Endodermal cell (in vitro differentiated cells): ENCODE measurements around the gene C12orf57. TPM values are rescaled to one million over a fixed set of nuclear protein-coding genes. Genes with fewer than 3 reads are reported as not detected.

ENCODE experiments used
- DNase-seq: peaks from one replicate; pipeline ENCODE4 v3.0.0-alpha.2; 2017
- H3K27ac ChIP-seq: 2 replicates; pipeline ENCODE4 v1.5.1; 2013; ENCODE audit warnings: mild to moderate bottlenecking, low read depth, low read length, moderate library complexity
- H3K27me3 ChIP-seq: 2 replicates; pipeline ENCODE4 v1.6.1; 2013; ENCODE audit warnings: mild to moderate bottlenecking, low read length, moderate library complexity; ENCODE audit not compliant: insufficient read depth, control insufficient read depth, poor library complexity, severe bottlenecking
- H3K36me3 ChIP-seq: 2 replicates; pipeline ENCODE4 v1.7.0; 2013; ENCODE audit warnings: mild to moderate bottlenecking, low read length, moderate library complexity; ENCODE audit not compliant: control insufficient read depth, insufficient read depth
- H3K4me1 ChIP-seq: one replicate; pipeline ENCODE4 v1.7.0; 2013; ENCODE audit warnings: low read length; ENCODE audit not compliant: control insufficient read depth, insufficient read depth
- H3K4me3 ChIP-seq: 2 replicates; pipeline ENCODE4 v1.5.1; 2013; ENCODE audit warnings: mild to moderate bottlenecking, low read length, moderate library complexity
- H3K9ac ChIP-seq: 2 replicates; pipeline ENCODE4 v1.6.1; 2013; ENCODE audit warnings: mild to moderate bottlenecking, low read length, moderate library complexity; ENCODE audit not compliant: poor library complexity, severe bottlenecking; ENCODE audit errors: extremely low read depth
- H3K9me3 ChIP-seq: 2 replicates; pipeline ENCODE4 v1.6.1; 2013; ENCODE audit warnings: mild to moderate bottlenecking, low read length, moderate library complexity; ENCODE audit not compliant: control insufficient read depth
- H3K27ac Mint-ChIP-seq: 2 replicates; pipeline ENCODE4 v1.8.0; 2020; ENCODE audit warnings: mixed read lengths
- H3K27me3 Mint-ChIP-seq: 2 replicates; pipeline ENCODE4 v1.8.0; 2021; ENCODE audit warnings: mild to moderate bottlenecking, mixed read lengths; ENCODE audit not compliant: insufficient read depth
- H3K36me3 Mint-ChIP-seq: 2 replicates; pipeline ENCODE4 v1.8.0; 2020; ENCODE audit warnings: low read depth, mixed read lengths
- H3K4me1 Mint-ChIP-seq: 2 replicates; pipeline ENCODE4 v1.8.0; 2020; ENCODE audit warnings: mixed read lengths
- H3K4me3 Mint-ChIP-seq: 2 replicates; pipeline ENCODE4 v1.8.0; 2020; ENCODE audit warnings: mild to moderate bottlenecking, moderate library complexity, mixed read lengths
- H3K9me3 Mint-ChIP-seq: 2 replicates; pipeline ENCODE4 v1.8.0; 2020; ENCODE audit warnings: mild to moderate bottlenecking, mixed read lengths
- CTCF ChIP-seq: fragments of 200-600 bp; sonication (generic); conservative IDR thresholded peaks from 2 replicates; pipeline ENCODE4 v1.5.0; 2021; ENCODE audit warnings: antibody characterized with exemption, mild to moderate bottlenecking
- WGBS, 2 experiments: methylation state at CpG; one replicate each; pipeline versions ENCODE4 v1.1.5 to v1.1.7; 2013; ENCODE audit warnings: missing lambda C conversion rate in 2 of 2, mixed read lengths in 1 of 2; ENCODE audit not compliant: insufficient coverage in 1 of 2, insufficient read length in 1 of 2; 5-methylcytosine and 5-hydroxymethylcytosine counted together
- total RNA-seq, 2 donors: library from RNA; stranded (reverse); fragmentation: NEBNext Ultra II Directional in 1 of 2; extraction: Animal tissue kit (Norgen Biotek cat#: 25700) in 1 of 2; gene quantifications; 2 replicates in 1 of 2; 3 replicates in 1 of 2; pipeline ENCODE4 v1.2.1, GENCODE V29; 2021

Gene C12orf57
- total RNA-seq, 2 donors from 2014 or later, result 141 to 257 TPM

- H3K4me1 Mint-ChIP-seq, result peaks cover 28% of the 10 kb centered on the region
- H3K27me3 Mint-ChIP-seq, result no peaks in the 10 kb centered on the region
- DNase-seq, result no peak
- WGBS, 2 experiments, result 81 to 84% methylated on average over 4 to 24 of the region's 24 CpGs
- Histone ChIP-seq H3K27me3 (no peaks in the 10 kb centered on the region), H3K9ac (no peak overlapping the region), H3K9me3 (no peaks in the 10 kb centered on the region), H3K4me1 (peaks cover 4% of the 10 kb centered on the region), H3K36me3 (peaks cover 3% of the 10 kb centered on the region), H3K27ac (no peak overlapping the region), H3K4me3 (no peak overlapping the region)
- H3K9me3 Mint-ChIP-seq, result no peaks in the 10 kb centered on the region
- H3K36me3 Mint-ChIP-seq, result peaks cover 23% of the 10 kb centered on the region
- H3K27ac Mint-ChIP-seq, result peak overlapping the region; percentile 54
- TF ChIP-seq CTCF, result no peak
- no peak overlapping the region for H3K4me3 Mint-ChIP-seq
Observed at GRCh38 chr12:6959058-6959804, 15.4 kb downstream of the C12orf57 start.

GRCh38 chr12:6959805-6960592 lies 16.2 kb downstream of the C12orf57 start:
- Histone ChIP-seq H3K27ac (no peak overlapping the region), H3K4me1 (peaks cover 4% of the 10 kb centered on the region), H3K36me3 (peaks cover 10% of the 10 kb centered on the region), H3K9ac (no peak overlapping the region), H3K4me3 (no peak overlapping the region), H3K27me3 (no peaks in the 10 kb centered on the region), H3K9me3 (no peaks in the 10 kb centered on the region)
- Mint-ChIP-seq H3K4me3 (no peak overlapping the region), H3K4me1 (peaks cover 36% of the 10 kb centered on the region), H3K9me3 (no peaks in the 10 kb centered on the region), H3K27ac (peak overlapping the region; percentile 99), H3K27me3 (no peaks in the 10 kb centered on the region), H3K36me3 (peaks cover 30% of the 10 kb centered on the region)
- 89 to 90% methylated on average over 16 to 26 of the region's 26 CpGs for WGBS, 2 experiments
- DNase-seq, result no peak
- no peak for TF ChIP-seq CTCF

GRCh38 chr12:6960593-6961277 lies 16.9 kb downstream of the C12orf57 start:
- peak overlapping the region; percentile 8 for H3K27ac ChIP-seq
- H3K36me3 ChIP-seq, result peaks cover 16% of the 10 kb centered on the region
- no peak overlapping the region for H3K9ac ChIP-seq
- 80 to 86% methylated on average over 10 to 13 of the region's 13 CpGs for WGBS, 2 experiments
- Mint-ChIP-seq H3K4me1 (peaks cover 42% of the 10 kb centered on the region), H3K4me3 (peak overlapping the region; percentile 98), H3K36me3 (peaks cover 33% of the 10 kb centered on the region), H3K27ac (peak overlapping the region; percentile 99), H3K9me3 (no peaks in the 10 kb centered on the region), H3K27me3 (no peaks in the 10 kb centered on the region)
- H3K9me3 ChIP-seq, result no peaks in the 10 kb centered on the region
- peak; percentile 61 for TF ChIP-seq CTCF
- peaks cover 4% of the 10 kb centered on the region for H3K4me1 ChIP-seq
- H3K4me3 ChIP-seq, result no peak overlapping the region
- peak; percentile 73 for DNase-seq
- no peaks in the 10 kb centered on the region for H3K27me3 ChIP-seq
